Tibial nerve (tissue), 4 donors: ENCODE results near the gene PRKCH. TPM values are rescaled to one million over a fixed set of nuclear protein-coding genes. Genes with fewer than 3 reads are reported as not detected.

Experiments
- DNase-seq, 2 donors: peaks; one replicate each; pipeline ENCODE4 v3.0.0-alpha.2; 2019; ENCODE audit warnings: low spot score in 2 of 2
- H3K27ac ChIP-seq, 4 donors: fragments of 200-600 bp; sonication (generic) in 3 of 4; one replicate each; pipeline ENCODE4 v1.5.1; 2017 to 2019; ENCODE audit warnings: mild to moderate bottlenecking in 1 of 4
- H3K27me3 ChIP-seq, 2 donors: fragments of 200-600 bp; sonication (generic) in 1 of 2; one replicate each; pipeline versions ENCODE4 v1.5.1 to v1.6.0; 2017 to 2019
- H3K36me3 ChIP-seq, 3 donors: fragments of 200-600 bp; sonication (generic); one replicate each; pipeline ENCODE4 v1.5.1; 2018 to 2019
- H3K4me1 ChIP-seq, 4 donors: fragments of 200-600 bp; sonication (generic) in 3 of 4; one replicate each; pipeline ENCODE4 v1.5.1; 2017 to 2019
- H3K4me3 ChIP-seq, 4 donors: fragments of 200-600 bp; sonication (generic) in 3 of 4; one replicate each; pipeline ENCODE4 v1.5.1; 2017 to 2019; ENCODE audit warnings: mild to moderate bottlenecking in 1 of 4, moderate library complexity in 1 of 4
- H3K9me3 ChIP-seq, 4 donors: fragments of 200-600 bp; sonication (generic) in 3 of 4; one replicate each; pipeline ENCODE4 v1.5.1; 2017 to 2019
- EP300 ChIP-seq, 2 donors: sonication (generic); formaldehyde crosslinking; IDR thresholded peaks; one replicate each; pipeline ENCODE4 v1.6.1; 2017; ENCODE audit warnings: antibody characterized with exemption in 2 of 2, mild to moderate bottlenecking in 1 of 2
- POLR2A ChIP-seq, 2 donors: fragments of 450-650 bp; IDR thresholded peaks; one replicate each; pipeline ENCODE4 v1.6.1; 2017; ENCODE audit warnings: antibody characterized with exemption in 2 of 2, mild to moderate bottlenecking in 2 of 2, moderate library complexity in 2 of 2
- WGBS, 2 donors: methylation state at CpG; one replicate each; pipeline ENCODE4 v1.1.5; 2018; 5-methylcytosine and 5-hydroxymethylcytosine counted together
- total RNA-seq, 4 donors: library from RNA; depleted of rRNA; stranded (reverse); fragments of >200 nt; gene quantifications; one replicate each; pipeline ENCODE4 v1.1.0, GENCODE V29; 2016
- TF ChIP-seq, protein P1 (sequence below), 5 experiments: fragments of 200-600 bp in 3 of 5; fragments of 450-650 bp in 2 of 5; sonication (generic) in 3 of 5; IDR thresholded peaks; one replicate each; pipeline ENCODE4 v1.5.1; 2016 to 2019; ENCODE audit warnings: antibody characterized with exemption in 5 of 5, mild to moderate bottlenecking in 3 of 5, moderate library complexity in 2 of 5

Gene PRKCH
- total RNA-seq, 4 donors from 2014 or later = 26.4 to 33.9 (median 29.2) TPM

DNA sequence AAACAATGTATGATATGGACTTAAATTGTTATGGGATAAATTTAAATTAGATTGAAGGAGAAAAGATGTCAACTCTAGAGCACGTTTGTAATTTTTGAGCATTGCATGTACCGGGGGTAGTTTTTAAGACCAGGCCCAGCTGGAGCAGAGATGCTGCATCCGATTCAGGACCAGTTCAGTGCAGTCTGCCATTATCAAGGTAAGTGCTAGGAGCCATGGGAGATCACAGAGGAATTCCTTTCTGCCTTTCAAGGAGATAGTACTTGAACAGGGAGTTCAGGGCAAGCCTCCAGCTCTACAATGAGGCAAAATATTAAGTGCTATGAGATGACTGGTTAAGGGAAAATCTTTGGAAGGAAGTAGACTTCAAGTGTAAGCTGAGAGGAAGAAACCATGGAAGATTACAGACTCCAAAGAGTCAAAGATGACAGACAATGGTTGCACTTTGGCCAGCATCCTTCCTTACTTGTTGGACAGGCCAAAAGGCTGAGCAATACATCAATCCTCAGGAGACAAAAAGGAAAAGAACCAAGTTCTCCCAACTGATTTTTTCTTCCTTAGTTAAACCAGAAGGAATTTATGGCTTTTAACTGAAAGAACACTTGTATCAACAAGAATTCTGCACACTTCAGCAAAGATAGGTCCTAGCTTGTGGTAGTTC lies 260.7 kb downstream of the PRKCH start:
- TF ChIP-seq EP300 (IDR thresholded peaks at IDR 0.05) (no peak), POLR2A (IDR thresholded peaks at IDR 0.05) (no peak)
- TF ChIP-seq, protein P1, sequence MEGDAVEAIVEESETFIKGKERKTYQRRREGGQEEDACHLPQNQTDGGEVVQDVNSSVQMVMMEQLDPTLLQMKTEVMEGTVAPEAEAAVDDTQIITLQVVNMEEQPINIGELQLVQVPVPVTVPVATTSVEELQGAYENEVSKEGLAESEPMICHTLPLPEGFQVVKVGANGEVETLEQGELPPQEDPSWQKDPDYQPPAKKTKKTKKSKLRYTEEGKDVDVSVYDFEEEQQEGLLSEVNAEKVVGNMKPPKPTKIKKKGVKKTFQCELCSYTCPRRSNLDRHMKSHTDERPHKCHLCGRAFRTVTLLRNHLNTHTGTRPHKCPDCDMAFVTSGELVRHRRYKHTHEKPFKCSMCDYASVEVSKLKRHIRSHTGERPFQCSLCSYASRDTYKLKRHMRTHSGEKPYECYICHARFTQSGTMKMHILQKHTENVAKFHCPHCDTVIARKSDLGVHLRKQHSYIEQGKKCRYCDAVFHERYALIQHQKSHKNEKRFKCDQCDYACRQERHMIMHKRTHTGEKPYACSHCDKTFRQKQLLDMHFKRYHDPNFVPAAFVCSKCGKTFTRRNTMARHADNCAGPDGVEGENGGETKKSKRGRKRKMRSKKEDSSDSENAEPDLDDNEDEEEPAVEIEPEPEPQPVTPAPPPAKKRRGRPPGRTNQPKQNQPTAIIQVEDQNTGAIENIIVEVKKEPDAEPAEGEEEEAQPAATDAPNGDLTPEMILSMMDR (IDR thresholded peaks at IDR 0.05) = no peak
- Histone ChIP-seq H3K36me3 (no peaks in the 10 kb centered on the region), H3K27me3 (no peaks in the 10 kb centered on the region), H3K9me3 (no peaks in the 10 kb centered on the region), H3K4me1 (peaks cover 0 to 33% (median 4%) of the 10 kb centered on the region in 4 donors), H3K27ac (peak overlapping the region in 2 of 4 donors; percentile 42 to 62), H3K4me3 (no peak overlapping the region)
- 81 to 92% methylated on average over 3 of the region's 3 CpGs for WGBS, 2 donors
- DNase-seq = no peak

DNA sequence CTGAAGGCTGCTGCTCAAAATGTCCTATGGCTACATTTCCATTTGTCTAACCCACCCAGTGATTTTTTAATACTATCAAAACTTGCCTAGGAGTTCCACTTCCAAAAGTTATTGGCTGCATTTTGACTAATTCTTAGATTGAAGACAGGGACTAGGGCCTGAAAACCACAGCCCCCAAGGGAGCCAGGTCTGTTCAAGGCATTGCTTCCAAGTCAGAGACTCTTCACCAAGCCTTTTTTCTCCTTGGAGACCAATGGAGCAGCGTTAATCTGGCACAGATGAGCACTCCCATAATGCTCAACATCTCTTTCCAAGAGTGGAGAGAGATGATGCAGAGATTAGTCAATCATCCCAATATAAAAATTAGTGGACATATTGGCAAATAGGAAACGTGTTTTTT lies 261.4 kb downstream of the PRKCH start:
- Histone ChIP-seq H3K4me3 (no peak overlapping the region), H3K4me1 (peaks cover 0 to 33% (median 4%) of the 10 kb centered on the region in 4 donors), H3K27me3 (no peaks in the 10 kb centered on the region), H3K9me3 (no peaks in the 10 kb centered on the region), H3K36me3 (no peaks in the 10 kb centered on the region), H3K27ac (peak overlapping the region in 2 of 4 donors; percentile 42 to 62)
- TF ChIP-seq, protein P1 (IDR thresholded peaks at IDR 0.05) = no peak
- TF ChIP-seq POLR2A (IDR thresholded peaks at IDR 0.05) (no peak), EP300 (IDR thresholded peaks at IDR 0.05) (no peak)
- DNase-seq = no peak
- WGBS, 2 donors = 59 to 62% methylated on average over 2 of the region's 2 CpGs

DNA sequence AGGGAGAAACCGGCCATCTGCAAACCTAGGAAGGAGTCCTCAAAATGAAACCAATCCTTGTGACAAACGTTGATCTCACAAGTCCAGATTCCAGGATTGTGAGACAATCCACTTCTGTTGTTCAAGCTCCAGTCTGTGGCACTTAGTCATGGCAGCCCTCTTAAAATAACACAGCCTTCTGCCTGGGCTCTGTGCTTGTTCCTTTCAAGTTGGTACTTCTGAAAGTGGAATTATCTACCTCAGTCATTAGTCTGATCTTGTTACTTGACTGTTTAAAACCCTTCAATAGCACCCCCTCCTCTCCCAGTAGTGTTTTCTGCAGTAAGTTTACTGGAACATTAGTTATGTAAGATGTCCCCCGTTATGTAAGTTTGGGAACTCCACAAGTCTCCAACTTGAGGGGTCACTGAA lies 263.0 kb downstream of the PRKCH start:
- no peak for DNase-seq
- Histone ChIP-seq H3K27ac (no peak overlapping the region), H3K4me3 (no peak overlapping the region), H3K27me3 (no peaks in the 10 kb centered on the region), H3K36me3 (no peaks in the 10 kb centered on the region), H3K4me1 (peaks cover 0 to 33% (median 4%) of the 10 kb centered on the region in 4 donors), H3K9me3 (no peaks in the 10 kb centered on the region)
- TF ChIP-seq POLR2A (IDR thresholded peaks at IDR 0.05) (no peak), EP300 (IDR thresholded peaks at IDR 0.05) (no peak)
- TF ChIP-seq, protein P1 (IDR thresholded peaks at IDR 0.05) = no peak
- 62 to 65% methylated on average over 3 of the region's 3 CpGs for WGBS, 2 donors

GRCh38 chr14:61585598-61586543 lies 264.5 kb downstream of the PRKCH start:
- peak; percentile 42 to 55 for DNase-seq
- no peaks in the 10 kb centered on the region for H3K9me3 ChIP-seq
- H3K4me1 ChIP-seq = peaks cover 0 to 33% (median 4%) of the 10 kb centered on the region in 4 donors
- H3K36me3 ChIP-seq = no peaks in the 10 kb centered on the region
- no peaks in the 10 kb centered on the region for H3K27me3 ChIP-seq
- no peak overlapping the region for H3K4me3 ChIP-seq
- H3K27ac ChIP-seq = peak overlapping the region in 2 of 4 donors; percentile 66 to 69
- 43 to 45% methylated on average over 5 of the region's 5 CpGs for WGBS, 2 donors
- TF ChIP-seq, protein P1 (IDR thresholded peaks at IDR 0.05) = no peak
- peak; percentile 14 to 74 for TF ChIP-seq EP300 (IDR thresholded peaks at IDR 0.05)
